BLaER1 treated with 17β-estradiol and CSF1 and Interleukin-3, amounts not matched to agents 10 nM and 100 nM (cell line): Measurements from ENCODE around the gene PLPP4.
A peak's percentile ranks its signal among the peaks of the same experiment; 100 is the strongest.

Experiments
- H3K27ac ChIP-seq, 11 experiments: shearing (Covaris generic); formaldehyde crosslinking; 2 replicates each; pipeline ENCODE4 v1.8.1; 2022
- H3K27me3 ChIP-seq, 11 experiments: shearing (Covaris generic); formaldehyde crosslinking; 2 replicates each; pipeline ENCODE4 v1.8.1; 2022
- H3K36me3 ChIP-seq, 11 experiments: shearing (Covaris generic); formaldehyde crosslinking; 2 replicates each; pipeline ENCODE4 v1.8.1; 2022
- H3K4me1 ChIP-seq, 10 experiments: shearing (Covaris generic); formaldehyde crosslinking; 2 replicates each; pipeline ENCODE4 v1.8.1; 2022
- H3K4me2 ChIP-seq, 11 experiments: shearing (Covaris generic); formaldehyde crosslinking; 2 replicates each; pipeline ENCODE4 v1.8.1; 2022
- H3K4me3 ChIP-seq, 10 experiments: shearing (Covaris generic); formaldehyde crosslinking; 2 replicates each; pipeline ENCODE4 v1.8.1; 2022
- H3K9ac ChIP-seq, 11 experiments: shearing (Covaris generic); formaldehyde crosslinking; 2 replicates each; pipeline ENCODE4 v1.8.1; 2022
- H3K9me3 ChIP-seq, 11 experiments: shearing (Covaris generic); formaldehyde crosslinking; replicated peaks in 1 of 11; 2 replicates each; pipeline ENCODE4 v1.8.1; 2022
- H4K20me1 ChIP-seq, 11 experiments: shearing (Covaris generic); formaldehyde crosslinking; 2 replicates each; pipeline ENCODE4 v1.8.1; 2022
- Cebpa-rat ChIP-seq, 11 experiments: shearing (Covaris generic); IDR thresholded peaks; 2 replicates each; pipeline ENCODE4 v1.8.1; 2022

PLPP4 gene

GRCh38 chr10:120580918-120581895, 124.2 kb downstream of the PLPP4 start:
- Histone ChIP-seq H3K27ac (no peak overlapping the region), H3K9ac (no peak overlapping the region), H3K4me2 (peak overlapping the region in 1 of 11 experiments; percentile 44; a peak in 2 of 22 replicates), H3K27me3 (no peaks in the 10 kb centered on the region), H4K20me1 (no peaks in the 10 kb centered on the region), H3K4me1 (peaks cover 0 to 25% (median 0%) of the 10 kb centered on the region in 10 experiments; a peak in 4 of 20 replicates), H3K4me3 (no peak overlapping the region), H3K36me3 (no peaks in the 10 kb centered on the region), H3K9me3 (no peaks in the 10 kb centered on the region)
- no peak for TF ChIP-seq Cebpa-rat (IDR thresholded peaks at IDR 0.05)

DNA sequence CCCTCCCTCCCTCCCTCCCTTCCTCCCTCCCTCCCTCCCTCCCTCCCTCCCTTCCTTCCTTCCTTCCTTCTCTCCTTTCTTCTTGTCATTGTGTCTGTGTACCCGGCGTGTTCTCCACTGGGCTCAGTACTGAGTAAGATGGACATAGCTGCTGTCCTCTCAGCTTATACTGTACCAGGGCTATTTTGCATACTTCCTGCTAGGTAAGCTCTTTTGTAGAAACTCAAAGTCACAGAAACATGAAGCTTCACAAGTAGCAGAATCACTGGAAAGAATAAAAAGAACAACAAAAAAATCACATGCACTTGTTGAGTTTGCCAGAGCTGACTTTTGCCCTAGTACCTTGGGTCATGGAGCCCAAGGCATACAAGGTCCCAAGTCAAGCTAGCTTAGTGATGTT, 125.7 kb downstream of the PLPP4 start:
- Histone ChIP-seq H3K36me3 (no peaks in the 10 kb centered on the region), H3K4me2 (peak overlapping the region in 2 of 11 experiments; percentile 42 to 61; a peak in 4 of 22 replicates), H3K9me3 (no peaks in the 10 kb centered on the region), H3K4me1 (peaks cover 0 to 25% (median 0%) of the 10 kb centered on the region in 10 experiments; a peak in 4 of 20 replicates), H3K27me3 (no peaks in the 10 kb centered on the region), H3K27ac (no peak overlapping the region), H3K4me3 (no peak overlapping the region), H4K20me1 (no peaks in the 10 kb centered on the region), H3K9ac (no peak overlapping the region)
- no peak for TF ChIP-seq Cebpa-rat (IDR thresholded peaks at IDR 0.05)

GRCh38 chr10:120583424-120584108, 126.5 kb downstream of the PLPP4 start:
- Histone ChIP-seq H3K27me3 (no peaks in the 10 kb centered on the region), H3K4me3 (no peak overlapping the region), H3K36me3 (no peaks in the 10 kb centered on the region), H3K27ac (no peak overlapping the region), H3K9ac (no peak overlapping the region), H4K20me1 (no peaks in the 10 kb centered on the region), H3K9me3 (no peaks in the 10 kb centered on the region), H3K4me2 (0 out of 22 replicates have a peak overlapping the region, but pooled peaks of 2 of the 11 experiments have one; percentile 42 to 61), H3K4me1 (peaks cover 0 to 25% (median 0%) of the 10 kb centered on the region in 10 experiments; a peak in 4 of 20 replicates)
- no peak for TF ChIP-seq Cebpa-rat (IDR thresholded peaks at IDR 0.05)

DNA sequence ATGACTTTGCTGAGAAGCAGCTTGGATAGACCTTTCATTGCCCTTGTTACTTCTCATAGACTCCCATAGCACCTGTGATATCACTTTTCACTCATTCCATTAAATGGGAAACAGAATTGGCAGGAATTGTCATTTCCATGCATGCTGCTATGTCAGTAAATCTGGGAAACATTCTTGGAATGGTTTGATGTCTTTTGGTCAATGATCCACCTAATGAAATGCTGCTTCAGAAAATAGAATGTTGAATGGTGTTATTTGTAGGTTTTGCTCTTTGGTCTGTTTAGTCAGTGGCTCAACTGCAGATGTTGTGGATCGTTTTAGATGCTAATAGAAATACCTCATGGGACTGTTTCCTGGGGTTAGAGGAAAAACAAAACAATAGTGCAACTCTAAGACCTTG, 127.8 kb downstream of the PLPP4 start:
- no peak overlapping the region for H3K4me2 ChIP-seq
- no peak for TF ChIP-seq Cebpa-rat (IDR thresholded peaks at IDR 0.05)
- H4K20me1 ChIP-seq: no peaks in the 10 kb centered on the region
- no peaks in the 10 kb centered on the region for H3K9me3 ChIP-seq
- no peak overlapping the region for H3K9ac ChIP-seq
- H3K4me3 ChIP-seq: no peak overlapping the region
- no peaks in the 10 kb centered on the region for H3K27me3 ChIP-seq
- peaks cover 0 to 25% (median 0%) of the 10 kb centered on the region in 10 experiments; a peak in 4 of 20 replicates for H3K4me1 ChIP-seq
- H3K27ac ChIP-seq: no peak overlapping the region
- H3K36me3 ChIP-seq: no peaks in the 10 kb centered on the region

GRCh38 chr10:120586471-120586872, 129.4 kb downstream of the PLPP4 start:
- H3K4me2 ChIP-seq: no peak overlapping the region
- H3K9ac ChIP-seq: no peak overlapping the region
- no peaks in the 10 kb centered on the region for H4K20me1 ChIP-seq
- no peaks in the 10 kb centered on the region for H3K36me3 ChIP-seq
- H3K9me3 ChIP-seq: no peaks in the 10 kb centered on the region
- no peak overlapping the region for H3K27ac ChIP-seq
- no peak overlapping the region for H3K4me3 ChIP-seq
- H3K4me1 ChIP-seq: peaks cover 0 to 18% (median 0%) of the 10 kb centered on the region in 10 experiments; a peak in 4 of 20 replicates
- H3K27me3 ChIP-seq: no peaks in the 10 kb centered on the region
- no peak for TF ChIP-seq Cebpa-rat (IDR thresholded peaks at IDR 0.05)

DNA sequence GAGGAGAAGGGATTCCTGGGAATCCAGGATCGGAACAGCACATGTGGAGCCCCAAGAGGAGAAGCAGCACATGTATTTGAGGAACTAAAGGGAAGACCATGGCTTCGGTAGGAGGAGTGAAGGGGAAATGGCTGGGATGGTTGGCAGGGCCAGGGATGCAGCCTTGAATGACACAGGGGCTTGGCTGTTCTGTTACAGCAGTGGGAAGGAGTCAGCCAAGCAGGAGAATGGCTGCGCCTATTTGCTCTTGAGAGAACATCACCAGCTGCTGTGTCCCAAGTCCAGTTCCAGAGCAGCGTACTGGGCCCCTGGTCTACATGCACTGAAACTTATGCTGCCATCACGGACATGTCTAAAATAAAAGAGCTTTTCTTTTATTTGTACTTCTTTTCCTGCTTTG, 130.0 kb downstream of the PLPP4 start:
- Histone ChIP-seq H3K4me2 (no peak overlapping the region), H4K20me1 (no peaks in the 10 kb centered on the region), H3K4me1 (peaks cover 0 to 13% (median 0%) of the 10 kb centered on the region in 10 experiments; a peak in 4 of 20 replicates), H3K36me3 (no peaks in the 10 kb centered on the region), H3K9me3 (peaks cover 0 to 2% (median 0%) of the 10 kb centered on the region in 11 experiments; a peak in 1 of 22 replicates), H3K27ac (no peak overlapping the region), H3K27me3 (no peaks in the 10 kb centered on the region), H3K4me3 (no peak overlapping the region), H3K9ac (no peak overlapping the region)
- no peak for TF ChIP-seq Cebpa-rat (IDR thresholded peaks at IDR 0.05)

DNA sequence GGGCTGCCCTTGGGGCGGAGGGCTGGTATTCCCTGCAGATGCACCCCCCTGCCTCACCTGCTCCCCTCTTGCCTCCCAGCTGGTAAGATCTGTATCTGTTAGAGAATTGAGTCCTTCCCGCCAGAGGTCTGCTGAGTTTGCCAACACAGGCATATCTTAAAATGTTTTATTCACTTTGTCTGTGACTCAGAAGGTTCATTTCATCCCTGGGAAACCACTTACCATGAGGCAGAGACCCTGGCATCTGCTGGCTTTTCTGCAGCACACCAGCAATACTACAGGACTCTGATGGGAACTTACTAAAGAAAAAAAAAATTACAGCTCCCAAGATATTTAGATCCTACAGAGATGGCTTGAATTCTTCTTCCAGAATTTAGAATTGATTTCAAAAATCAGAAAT, 131.3 kb downstream of the PLPP4 start:
- no peaks in the 10 kb centered on the region for H3K36me3 ChIP-seq
- H3K4me3 ChIP-seq: no peak overlapping the region
- H3K4me1 ChIP-seq: peaks cover 0 to 2% (median 0%) of the 10 kb centered on the region in 10 experiments; a peak in 2 of 20 replicates
- H4K20me1 ChIP-seq: no peaks in the 10 kb centered on the region
- no peak overlapping the region for H3K9ac ChIP-seq
- TF ChIP-seq Cebpa-rat (IDR thresholded peaks at IDR 0.05): no peak
- peaks cover 0 to 9% (median 0%) of the 10 kb centered on the region in 11 experiments; a peak in 5 of 22 replicates for H3K9me3 ChIP-seq
- no peaks in the 10 kb centered on the region for H3K27me3 ChIP-seq
- H3K27ac ChIP-seq: no peak overlapping the region
- H3K4me2 ChIP-seq: no peak overlapping the region

DNA sequence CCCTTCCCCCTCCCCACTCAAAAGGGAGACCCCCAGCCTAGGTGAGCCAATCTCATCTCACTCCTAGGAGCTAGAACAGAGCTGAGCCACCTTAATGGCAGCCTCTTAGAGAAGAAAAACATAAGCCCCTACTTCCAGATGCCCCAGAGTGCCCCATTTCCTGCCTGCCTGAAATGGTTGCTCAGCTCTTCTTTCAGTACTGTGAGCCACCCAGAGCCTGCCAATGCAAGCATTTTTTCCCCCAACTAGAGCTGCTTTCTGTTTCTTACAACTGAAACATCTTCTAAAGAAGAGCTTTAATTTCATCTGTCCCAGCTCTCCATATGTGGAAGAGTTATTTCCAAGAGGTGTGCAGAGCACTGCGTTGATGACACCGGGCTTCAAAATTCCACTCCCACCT, 136.7 kb downstream of the PLPP4 start:
- Histone ChIP-seq H3K9ac (no peak overlapping the region), H3K27me3 (no peaks in the 10 kb centered on the region), H4K20me1 (no peaks in the 10 kb centered on the region), H3K4me1 (peaks cover 0 to 4% (median 0%) of the 10 kb centered on the region in 10 experiments; a peak in 1 of 20 replicates), H3K4me3 (no peak overlapping the region), H3K27ac (no peak overlapping the region), H3K9me3 (peaks cover 0 to 9% (median 0%) of the 10 kb centered on the region in 11 experiments; a peak in 5 of 22 replicates), H3K36me3 (no peaks in the 10 kb centered on the region), H3K4me2 (no peak overlapping the region)
- no peak for TF ChIP-seq Cebpa-rat (IDR thresholded peaks at IDR 0.05)

- Histone ChIP-seq H3K27me3 (no peaks in the 10 kb centered on the region), H3K36me3 (no peaks in the 10 kb centered on the region), H3K27ac (no peak overlapping the region), H3K4me1 (peaks cover 0 to 4% (median 0%) of the 10 kb centered on the region in 10 experiments; a peak in 1 of 20 replicates), H3K9ac (no peak overlapping the region), H3K9me3 (peaks cover 0 to under 1% (median 0%) of the 10 kb centered on the region in 11 experiments; a peak in 1 of 22 replicates), H3K4me3 (no peak overlapping the region), H3K4me2 (no peak overlapping the region), H4K20me1 (no peaks in the 10 kb centered on the region)
- TF ChIP-seq Cebpa-rat (IDR thresholded peaks at IDR 0.05): no peak
Measured at GRCh38 chr10:120597902-120598301, 140.9 kb downstream of the PLPP4 start.
